HG03280 (cell line): ENCODE measurements around the gene SH3BP4.

Experiments used
- ATAC-seq: cut with Tn5 transposase; IDR thresholded peaks from one replicate; pipeline ENCODE4 v1.9.1; 2021; ENCODE audit warnings: mild to moderate bottlenecking, moderate library complexity; ENCODE audit not compliant: unreplicated experiment

SH3BP4 gene, protein sequence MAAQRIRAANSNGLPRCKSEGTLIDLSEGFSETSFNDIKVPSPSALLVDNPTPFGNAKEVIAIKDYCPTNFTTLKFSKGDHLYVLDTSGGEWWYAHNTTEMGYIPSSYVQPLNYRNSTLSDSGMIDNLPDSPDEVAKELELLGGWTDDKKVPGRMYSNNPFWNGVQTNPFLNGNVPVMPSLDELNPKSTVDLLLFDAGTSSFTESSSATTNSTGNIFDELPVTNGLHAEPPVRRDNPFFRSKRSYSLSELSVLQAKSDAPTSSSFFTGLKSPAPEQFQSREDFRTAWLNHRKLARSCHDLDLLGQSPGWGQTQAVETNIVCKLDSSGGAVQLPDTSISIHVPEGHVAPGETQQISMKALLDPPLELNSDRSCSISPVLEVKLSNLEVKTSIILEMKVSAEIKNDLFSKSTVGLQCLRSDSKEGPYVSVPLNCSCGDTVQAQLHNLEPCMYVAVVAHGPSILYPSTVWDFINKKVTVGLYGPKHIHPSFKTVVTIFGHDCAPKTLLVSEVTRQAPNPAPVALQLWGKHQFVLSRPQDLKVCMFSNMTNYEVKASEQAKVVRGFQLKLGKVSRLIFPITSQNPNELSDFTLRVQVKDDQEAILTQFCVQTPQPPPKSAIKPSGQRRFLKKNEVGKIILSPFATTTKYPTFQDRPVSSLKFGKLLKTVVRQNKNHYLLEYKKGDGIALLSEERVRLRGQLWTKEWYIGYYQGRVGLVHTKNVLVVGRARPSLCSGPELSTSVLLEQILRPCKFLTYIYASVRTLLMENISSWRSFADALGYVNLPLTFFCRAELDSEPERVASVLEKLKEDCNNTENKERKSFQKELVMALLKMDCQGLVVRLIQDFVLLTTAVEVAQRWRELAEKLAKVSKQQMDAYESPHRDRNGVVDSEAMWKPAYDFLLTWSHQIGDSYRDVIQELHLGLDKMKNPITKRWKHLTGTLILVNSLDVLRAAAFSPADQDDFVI

DNA sequence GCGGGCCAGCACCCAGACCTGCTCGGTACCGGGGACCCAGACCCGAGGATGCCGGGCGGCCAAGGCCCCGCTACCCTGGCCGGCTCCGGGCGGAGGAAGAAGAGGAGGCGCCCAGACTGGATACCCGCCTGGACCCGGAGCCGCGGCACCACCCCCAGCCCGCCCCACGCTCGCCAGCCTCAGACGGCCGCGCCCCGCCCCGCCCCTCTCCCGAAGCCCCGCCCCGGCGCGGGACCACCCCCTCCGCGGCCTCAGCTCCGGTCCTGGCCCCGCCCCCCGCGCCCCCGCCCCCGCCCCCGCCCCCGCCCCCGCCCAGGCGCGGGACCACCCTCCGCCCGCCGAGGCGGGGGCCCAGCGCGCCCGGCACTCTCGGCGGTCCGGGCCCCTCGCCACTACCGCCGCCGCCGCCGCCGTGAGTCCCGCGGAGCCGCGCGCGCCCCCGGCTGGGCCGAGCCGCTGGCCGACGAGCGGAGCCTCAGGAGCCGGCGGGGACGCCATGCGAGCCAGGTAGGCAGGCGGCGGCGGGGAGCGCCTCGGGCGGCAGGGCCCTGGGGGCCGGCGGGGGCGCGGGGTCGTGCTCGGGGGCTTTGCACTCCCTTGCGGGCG is at the start of gene SH3BP4:
Gene SH3BP4 (plus strand): TSS at position 354 of the 606 bp plus-strand sequence. CDS start 82,986 bp downstream, outside the sequence.
- ATAC-seq: no peak

- no peak for ATAC-seq
Observed at GRCh38 chr2:234904785-234905184, 47.0 kb upstream of the SH3BP4 start.

GRCh38 chr2:234905547-234906265 is 46.1 kb upstream of the SH3BP4 start:
- ATAC-seq: no peak

GRCh38 chr2:234910186-234910679 is 41.6 kb upstream of the SH3BP4 start:
- ATAC-seq: no peak

DNA sequence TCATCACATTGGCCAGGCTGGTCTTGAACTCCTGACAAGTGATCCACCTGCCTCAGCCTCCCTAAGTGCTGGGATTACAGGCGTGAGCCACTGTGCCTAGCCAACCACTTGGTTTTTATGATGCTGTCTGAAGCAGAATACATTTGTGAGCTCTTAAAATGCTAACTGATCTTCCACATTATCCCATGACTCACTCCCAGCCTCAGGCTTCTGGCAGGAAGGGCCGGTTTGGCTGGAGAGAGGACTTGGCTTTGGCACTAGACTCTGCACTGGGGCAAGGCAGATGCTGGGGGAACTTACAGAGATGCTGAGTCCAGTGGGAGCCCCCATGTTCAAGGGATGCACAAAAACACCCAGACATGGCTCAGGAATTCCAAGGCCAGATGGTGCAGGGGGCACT is 40.5 kb upstream of the SH3BP4 start:
- ATAC-seq: no peak

GRCh38 chr2:234912437-234912836 is 39.4 kb upstream of the SH3BP4 start:
- ATAC-seq: no peak

DNA sequence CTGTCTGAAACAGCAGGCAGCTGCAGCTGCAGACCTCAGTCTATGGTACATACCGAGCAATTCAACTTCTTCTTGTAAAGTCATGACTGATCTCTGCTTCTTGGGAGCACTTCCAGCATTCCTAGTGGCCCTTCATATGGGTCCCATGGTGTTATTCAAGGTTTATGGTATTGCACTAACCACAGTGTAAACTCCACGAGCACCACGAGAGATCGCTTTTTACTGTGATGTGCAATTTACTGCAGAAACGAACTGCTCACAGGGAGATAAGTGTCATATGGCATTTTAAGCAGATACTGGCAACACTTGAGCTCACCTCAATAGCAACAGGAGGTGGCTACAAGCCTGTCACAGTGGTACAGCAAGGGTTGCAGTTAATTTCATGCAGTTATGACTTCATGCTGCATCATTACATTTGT is 38.6 kb upstream of the SH3BP4 start:
- ATAC-seq: no peak

GRCh38 chr2:234914371-234915154 is 37.3 kb upstream of the SH3BP4 start:
- ATAC-seq: no peak

DNA sequence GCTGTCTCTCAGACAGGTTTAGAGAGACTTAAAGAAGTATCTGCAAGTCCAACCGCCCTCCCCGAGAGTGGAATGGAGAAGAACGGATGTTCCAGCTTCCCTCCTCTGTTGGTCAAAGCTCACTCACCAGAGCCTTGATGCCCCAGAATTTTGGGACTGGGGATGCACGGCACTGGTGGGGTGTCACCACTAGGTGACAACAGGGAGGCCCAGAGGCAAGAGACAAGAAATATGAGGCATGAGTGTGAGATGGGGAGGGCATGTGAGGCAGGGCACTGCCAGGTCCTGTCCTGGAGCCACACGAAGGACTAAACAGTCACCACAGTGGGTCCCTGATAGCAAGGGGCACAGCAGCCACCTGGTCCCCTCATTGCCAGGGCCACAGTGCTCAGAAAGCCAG is 35.1 kb upstream of the SH3BP4 start:
- ATAC-seq: no peak

GRCh38 chr2:234917211-234917975 is 34.4 kb upstream of the SH3BP4 start:
- no peak for ATAC-seq

GRCh38 chr2:234919711-234920110 is 32.1 kb upstream of the SH3BP4 start:
- ATAC-seq: no peak

DNA sequence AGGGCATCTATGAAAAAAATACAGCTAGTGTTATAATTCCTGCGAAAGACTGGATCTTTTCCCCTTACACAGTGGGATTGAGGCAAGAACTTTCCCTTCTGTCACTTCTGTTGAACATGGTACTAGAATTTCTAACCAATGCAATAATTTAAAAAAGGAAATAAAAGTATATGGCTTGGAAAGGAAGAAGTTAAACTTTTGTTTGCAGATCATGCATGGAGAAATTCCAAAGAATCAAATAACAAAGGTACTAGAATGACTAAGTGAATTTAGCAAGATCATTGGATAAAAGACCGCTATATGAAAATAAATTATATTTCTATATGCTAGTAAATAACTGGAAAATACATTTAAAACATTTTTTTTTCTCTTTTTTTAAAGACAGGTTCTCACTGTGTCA is 31.0 kb upstream of the SH3BP4 start:
- ATAC-seq: no peak

DNA sequence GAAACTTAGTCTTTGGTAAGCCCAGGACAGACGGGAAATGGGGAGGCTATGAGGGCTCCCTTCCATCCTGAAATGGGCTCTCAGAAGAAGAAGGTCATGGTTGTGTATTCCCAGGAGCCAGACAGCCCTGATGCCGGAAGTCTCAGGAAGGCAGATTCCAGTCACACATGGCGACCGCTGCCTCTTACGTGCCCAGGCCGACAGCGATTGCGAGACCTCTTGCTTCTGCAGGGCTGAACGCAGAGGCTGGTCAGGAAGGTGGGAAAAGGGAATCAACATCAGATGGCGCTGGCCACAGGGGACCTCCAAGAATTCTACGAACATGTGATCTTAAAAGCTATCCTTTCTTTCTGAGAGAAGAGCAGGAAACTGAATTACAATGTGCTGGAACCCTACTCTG is 22.8 kb upstream of the SH3BP4 start:
- ATAC-seq: no peak

DNA sequence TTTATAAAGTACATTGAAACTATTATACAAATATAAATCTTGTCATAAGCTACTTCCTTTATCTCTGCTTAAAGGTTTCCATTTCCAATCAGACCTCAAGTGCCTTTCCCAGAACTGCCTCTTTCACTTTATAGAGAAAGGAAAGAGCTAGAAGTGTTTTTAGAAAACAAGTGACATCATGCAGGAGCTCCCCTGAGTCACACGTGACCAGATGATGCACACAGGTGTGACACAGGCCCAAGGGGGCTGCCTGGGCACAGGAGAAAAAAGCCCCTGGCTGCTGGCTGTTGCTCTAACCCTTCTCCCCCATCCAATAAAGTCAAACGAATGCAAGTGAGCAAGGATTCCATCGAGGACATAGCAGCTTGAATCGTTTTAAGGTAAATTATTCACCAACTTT is 21.4 kb upstream of the SH3BP4 start:
- ATAC-seq: no peak

DNA sequence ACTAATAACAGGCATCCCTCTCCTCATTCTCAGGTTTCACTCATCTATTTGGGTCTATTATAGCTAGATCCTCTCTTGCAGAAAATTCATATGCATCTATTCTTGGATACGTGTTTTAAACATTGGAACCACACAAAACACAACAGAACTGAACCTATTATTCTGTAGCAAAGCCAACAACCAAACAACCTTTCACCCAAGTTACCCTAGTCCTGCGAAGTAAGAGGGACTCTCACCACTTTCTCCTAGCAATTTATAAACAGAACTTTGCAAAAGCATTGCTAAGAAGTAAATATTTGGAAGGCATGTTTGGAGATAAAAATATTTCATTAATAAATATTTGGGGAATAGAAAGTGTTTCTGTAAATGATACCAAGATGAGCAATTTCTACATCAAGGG is 20.4 kb upstream of the SH3BP4 start:
- no peak for ATAC-seq

GRCh38 chr2:234932591-234933168 is 19.1 kb upstream of the SH3BP4 start:
- ATAC-seq: no peak

DNA sequence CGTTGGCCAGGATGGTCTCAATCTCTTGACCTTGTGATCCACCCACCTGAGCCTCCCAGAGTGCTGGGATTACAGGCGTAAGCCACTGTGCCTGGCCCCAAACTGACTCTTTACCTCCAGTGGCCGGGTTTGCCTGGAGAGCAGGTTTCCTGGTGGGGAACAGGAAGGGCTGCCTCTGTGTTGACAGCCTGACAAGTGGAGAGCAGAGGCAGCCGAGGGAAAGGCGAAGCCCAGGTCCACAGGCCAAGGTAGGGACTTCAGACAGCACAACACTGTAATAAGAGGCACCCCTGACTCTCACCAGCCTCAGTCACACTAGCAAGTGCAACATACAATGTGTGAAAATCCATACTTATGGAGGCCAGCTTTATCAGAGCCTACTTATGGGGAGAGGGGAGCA is 16.5 kb upstream of the SH3BP4 start:
- ATAC-seq: no peak

GRCh38 chr2:234939576-234939975 is 12.2 kb upstream of the SH3BP4 start:
- ATAC-seq: no peak

- no peak for ATAC-seq
Observed at GRCh38 chr2:234939996-234940395, 11.8 kb upstream of the SH3BP4 start.
